Epidermal melanocyte (primary cell): ENCODE data around the gene ZNF205.
A peak's percentile ranks its signal among the peaks of the same experiment; 100 is the strongest.
"Not testable (repeated sequence)": the region's sequence is repeated elsewhere in the genome, so short reads cannot be mapped to it uniquely, and the experiment has no call there.

Experiments used
- DNase-seq: peaks from one replicate; pipeline ENCODE4 v3.0.0; 2011; ENCODE audit warnings: low spot score; ENCODE audit not compliant: insufficient read length

Gene ZNF205

DNA sequence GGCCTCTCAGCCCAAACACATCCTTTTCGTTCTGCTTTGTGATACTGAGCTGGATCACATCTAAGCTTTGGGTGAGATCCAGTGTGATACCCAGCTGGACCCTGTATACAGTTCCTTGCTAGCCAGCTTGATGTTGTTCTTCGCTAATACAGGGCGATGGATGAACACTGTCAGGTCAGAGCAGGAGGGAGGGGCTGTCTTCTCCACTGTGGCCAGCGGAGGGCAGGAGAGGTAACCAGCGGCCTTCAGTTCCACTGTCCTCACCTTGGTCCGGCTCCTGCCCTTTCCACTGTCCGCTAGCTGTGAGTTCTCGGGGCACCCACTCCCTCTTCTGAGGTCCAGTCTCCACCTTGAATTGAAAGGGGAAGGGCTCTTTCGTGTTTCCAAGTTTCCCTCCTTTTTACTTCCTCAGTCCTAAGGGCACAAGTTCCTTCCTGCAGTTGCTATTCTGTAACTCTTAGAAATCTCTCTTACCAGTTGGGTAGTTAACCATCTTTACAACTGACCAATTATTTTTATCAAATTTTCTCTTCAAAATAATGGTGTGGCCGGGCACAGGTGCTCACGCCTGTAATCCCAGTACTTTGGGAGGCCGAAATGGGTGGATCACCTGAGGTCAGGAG, 19.5 kb downstream of the ZNF205 start:
- no peak for DNase-seq

DNA sequence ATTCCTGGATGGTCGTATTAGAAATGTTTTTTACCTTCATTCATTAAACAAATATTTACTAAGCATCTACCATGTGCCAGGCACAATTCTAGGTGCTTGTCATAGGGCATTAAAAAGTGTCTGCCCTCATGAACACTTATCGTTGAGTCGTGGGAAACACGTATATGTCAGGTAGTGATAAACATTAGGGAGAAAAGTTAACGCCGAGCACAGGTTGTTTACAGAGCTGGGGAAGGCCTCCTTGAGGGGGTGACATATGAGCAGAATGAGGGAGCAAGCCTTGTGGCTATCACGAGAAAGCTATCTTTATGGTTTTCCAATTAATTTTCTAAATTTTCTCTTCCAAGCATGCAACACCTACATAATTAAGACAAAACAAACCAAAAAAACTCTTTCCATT, 21.5 kb downstream of the ZNF205 start:
- no peak for DNase-seq

- peak; percentile 98 for DNase-seq
Measured at GRCh38 chr16:3134338-3135125, 22.1 kb downstream of the ZNF205 start, which contains the start of gene ZNF213. Gene ZNF213, plus strand, starts transcription at chr16:3135029. Its CDS starts 2,252 bp downstream, at chr16:3137281.

GRCh38 chr16:3135126-3135715, 22.8 kb downstream of the ZNF205 start:
- DNase-seq, result no peak

- DNase-seq, result no peak
Measured at GRCh38 chr16:3137267-3137666, 24.9 kb downstream of the ZNF205 start.

DNA sequence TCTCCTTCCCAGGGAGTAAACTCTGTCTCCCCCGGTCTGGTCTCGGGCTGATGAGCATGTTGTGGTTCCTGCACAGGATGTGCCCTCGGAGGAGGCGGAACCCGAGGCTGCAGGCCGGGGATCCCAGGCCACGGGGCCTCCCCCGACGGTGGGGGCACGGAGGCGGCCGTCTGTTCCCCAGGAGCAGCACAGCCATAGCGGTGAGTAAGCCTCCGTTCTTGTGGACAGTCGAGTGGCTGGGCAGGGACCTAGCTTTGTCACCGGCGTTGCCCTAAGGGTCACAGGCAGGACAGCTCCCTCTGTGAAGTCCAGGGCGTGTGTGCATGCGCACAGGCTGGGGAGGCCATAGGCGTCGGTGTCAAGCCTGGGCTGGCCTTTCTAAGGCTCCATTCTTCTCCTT, 26.0 kb downstream of the ZNF205 start:
- DNase-seq, result no peak

DNA sequence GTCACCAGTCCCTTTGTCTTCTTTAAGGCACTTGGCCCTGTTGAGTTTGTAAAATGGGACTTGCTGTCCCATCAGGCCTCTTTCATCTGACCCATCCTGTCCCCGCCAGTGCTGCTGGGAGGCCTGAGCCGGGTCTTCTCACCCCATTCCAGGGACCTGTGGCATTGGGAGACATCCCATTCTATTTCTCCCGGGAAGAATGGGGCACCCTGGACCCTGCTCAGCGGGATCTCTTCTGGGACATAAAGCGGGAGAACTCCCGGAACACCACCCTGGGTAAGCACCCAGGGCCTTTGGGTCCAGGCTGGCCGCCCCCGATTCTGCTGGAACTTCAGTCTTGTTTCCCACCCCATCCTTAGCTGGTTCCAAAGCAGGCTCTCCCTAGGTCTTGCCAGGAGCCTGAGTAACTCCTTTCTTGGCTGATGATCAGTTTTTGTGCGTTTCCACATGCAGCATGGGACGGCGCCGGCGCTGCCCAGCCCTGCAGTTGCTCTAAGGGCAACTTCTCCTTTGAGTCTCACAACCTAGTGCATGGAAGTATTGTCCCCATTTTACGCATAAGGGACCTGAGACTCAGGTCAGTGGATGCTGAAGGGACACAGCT, 26.5 kb downstream of the ZNF205 start:
- no peak for DNase-seq

- not testable (repeated sequence) for DNase-seq
Measured at GRCh38 chr16:3139561-3139960, 27.2 kb downstream of the ZNF205 start.

GRCh38 chr16:3140603-3141427, 28.4 kb downstream of the ZNF205 start:
- no peak for DNase-seq

DNA sequence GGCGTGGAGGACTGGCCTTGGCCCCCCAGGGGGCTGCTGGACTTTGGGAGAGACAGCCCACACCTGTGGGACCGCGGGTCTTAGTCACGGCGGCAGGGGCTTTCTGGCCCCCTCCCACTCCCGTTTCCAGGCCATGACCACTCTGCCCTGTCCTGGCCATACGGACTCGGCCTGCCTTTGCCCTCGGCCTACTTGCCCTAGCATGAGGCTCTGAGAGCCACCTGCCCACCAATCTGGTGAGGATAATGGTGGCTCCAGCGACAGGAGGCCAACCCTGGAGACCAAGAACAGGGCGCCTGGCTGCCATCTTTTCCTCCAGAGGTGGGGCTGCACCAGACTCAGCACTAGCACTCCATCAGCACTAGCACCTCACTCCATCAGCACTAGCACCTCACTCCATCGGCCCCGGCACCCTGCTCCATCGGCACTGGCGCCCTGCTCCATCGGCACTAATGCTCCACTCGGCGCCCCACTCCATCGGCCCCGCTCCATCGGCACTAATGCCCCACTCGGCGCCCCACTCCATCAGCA, 29.5 kb downstream of the ZNF205 start:
- no peak for DNase-seq

GRCh38 chr16:3142327-3142726, 29.9 kb downstream of the ZNF205 start:
- DNase-seq, result no peak

DNA sequence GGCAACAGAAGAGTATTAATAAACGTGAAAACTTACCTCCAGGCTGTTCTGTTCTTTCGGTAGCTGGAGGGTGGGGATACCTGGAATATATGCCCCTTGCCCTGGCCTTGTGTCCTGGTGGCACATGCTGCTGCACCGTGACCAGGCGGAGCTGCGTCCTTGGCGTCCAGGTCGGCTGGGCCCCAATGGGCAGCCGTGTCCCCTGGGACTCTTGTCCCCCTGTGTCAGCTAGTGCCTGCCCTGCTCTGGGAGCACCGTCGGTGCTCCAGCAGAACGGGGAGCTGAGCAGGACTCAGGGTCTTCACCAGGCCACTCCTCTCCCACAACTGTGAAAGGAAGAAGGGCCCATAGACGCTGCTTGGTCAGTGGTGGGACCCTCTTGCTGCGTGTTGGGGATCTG, 30.4 kb downstream of the ZNF205 start:
- DNase-seq, result no peak

GRCh38 chr16:3143189-3143588, 30.8 kb downstream of the ZNF205 start:
- DNase-seq, result no peak

- DNase-seq, result no peak
Measured at GRCh38 chr16:3143598-3144320, 31.4 kb downstream of the ZNF205 start.

- DNase-seq, result no peak
Measured at GRCh38 chr16:3144321-3144983, 32.1 kb downstream of the ZNF205 start.

DNA sequence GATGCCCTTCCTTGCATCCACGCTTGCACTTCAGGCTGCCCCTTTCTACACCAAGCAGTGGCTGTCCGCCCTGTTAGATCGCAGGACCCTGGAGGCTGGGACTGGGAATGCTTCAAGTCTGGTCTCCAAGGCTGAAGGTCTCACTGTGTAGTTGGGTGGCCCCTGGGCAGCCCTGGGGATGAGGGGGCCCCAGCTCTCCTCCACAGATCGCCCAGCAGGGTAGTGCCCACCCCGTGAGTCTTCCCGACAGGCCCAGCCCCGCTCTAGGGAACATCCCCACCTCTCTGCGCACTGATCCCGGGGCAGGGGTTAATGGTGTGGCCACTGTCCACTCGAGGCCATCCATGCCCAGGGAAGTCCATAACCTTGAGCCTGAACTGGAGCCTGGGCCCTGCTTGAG, 32.8 kb downstream of the ZNF205 start:
- DNase-seq, result no peak

- DNase-seq, result no peak
Measured at GRCh38 chr16:3145660-3146059, 33.3 kb downstream of the ZNF205 start.

DNA sequence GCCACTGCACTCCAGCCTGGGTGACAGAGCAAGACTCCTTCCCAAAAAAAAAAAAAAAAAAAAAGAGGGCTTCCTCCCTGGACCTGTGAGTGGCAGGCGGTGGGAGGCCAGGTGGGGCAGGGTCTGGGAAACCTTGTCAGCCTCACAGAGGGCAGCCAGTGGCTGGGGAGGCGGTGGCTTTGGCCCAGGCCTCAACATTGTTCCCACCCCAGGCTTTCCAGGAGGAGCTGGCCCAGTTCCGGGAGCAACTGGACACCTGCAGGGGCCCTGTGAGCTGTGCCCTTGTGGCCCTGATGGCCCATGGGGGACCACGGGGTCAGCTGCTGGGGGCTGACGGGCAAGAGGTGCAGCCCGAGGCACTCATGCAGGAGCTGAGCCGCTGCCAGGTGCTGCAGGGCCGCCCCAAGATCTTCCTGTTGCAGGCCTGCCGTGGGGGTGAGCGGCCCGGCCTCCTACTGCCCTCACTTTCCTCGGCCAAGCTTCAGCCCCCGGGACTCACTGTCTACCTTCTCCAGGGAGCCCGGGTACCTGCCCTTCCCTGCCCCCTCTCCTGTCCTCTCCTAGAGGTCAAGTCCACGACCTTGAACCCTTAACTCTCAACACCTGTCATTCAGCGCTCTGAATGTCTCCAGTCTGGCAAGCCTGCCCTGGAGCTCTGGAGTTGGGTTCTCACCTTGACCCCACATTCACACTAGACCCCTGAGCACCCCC, 34.8 kb downstream of the ZNF205 start:
- DNase-seq, result no peak

GRCh38 chr16:3147757-3148104, 35.3 kb downstream of the ZNF205 start:
- DNase-seq, result no peak
